H1 (cell line): ENCODE measurements around the gene CRADD. TPM values are rescaled to one million over a fixed set of nuclear protein-coding genes. Genes with fewer than 3 reads are reported as not detected.

Experiments used
- CTCF ChIP-seq, 3 experiments: IDR thresholded peaks; 1 replicate in 2 of 3; 2 replicates in 1 of 3; pipeline versions ENCODE4 v1.5.1 to v1.6.1; 2011; ENCODE audit warnings: low read length in 3 of 3, mild to moderate bottlenecking in 3 of 3, inconsistent platforms in 2 of 3, low read depth in 1 of 3, moderate library complexity in 1 of 3; ENCODE audit not compliant: insufficient read depth in 1 of 3; ENCODE audit errors: control extremely low read depth in 1 of 3
- PHF8 ChIP-seq: fragments of 200-600 bp; sonication (generic); conservative IDR thresholded peaks from 2 replicates; pipeline ENCODE4 v1.7.1; 2012; ENCODE audit warnings: low read depth, mild to moderate bottlenecking, inconsistent platforms, low read length, moderate library complexity
- POU5F1 ChIP-seq: IDR thresholded peaks from 2 replicates; pipeline ENCODE4 v1.6.1; 2011; ENCODE audit warnings: low read depth, mild to moderate bottlenecking, low read length, moderate library complexity
- RBBP5 ChIP-seq: IDR thresholded peaks from 2 replicates; pipeline ENCODE4 v1.7.1; 2012; ENCODE audit warnings: low read depth, mild to moderate bottlenecking, inconsistent platforms, low read length, moderate library complexity, borderline replicate concordance
- RNF2 ChIP-seq: fragments of 200-900, 300-1000 bp; sonication (generic); IDR thresholded peaks from 2 replicates; pipeline ENCODE4 v1.7.1; 2016; ENCODE audit warnings: borderline replicate concordance, low read depth, mild to moderate bottlenecking, antibody characterized with exemption, low read length; ENCODE audit not compliant: poor library complexity, severe bottlenecking; ENCODE audit errors: missing control alignments
- SUZ12 ChIP-seq: fragments of 200-600 bp; sonication (generic); IDR thresholded peaks from 2 replicates; pipeline ENCODE4 v1.6.1; 2012; ENCODE audit warnings: mild to moderate bottlenecking, inconsistent platforms, low read length, moderate library complexity, mixed read lengths
- TAF1 ChIP-seq: IDR thresholded peaks from 2 replicates; pipeline ENCODE4 v1.6.1; 2011; ENCODE audit warnings: mild to moderate bottlenecking, low read depth, low read length
- TAF7 ChIP-seq: optimal IDR thresholded peaks from 2 replicates; pipeline ENCODE3; 2011; ENCODE audit warnings: low read depth, mild to moderate bottlenecking, inconsistent platforms, low read length, moderate library complexity, borderline replicate concordance
- TEAD4 ChIP-seq: IDR thresholded peaks from 2 replicates; pipeline ENCODE4 v1.6.1; 2012; ENCODE audit warnings: low read depth, low read length, inconsistent platforms, mixed read lengths
- polyA plus RNA-seq, 7 experiments: library from polyadenylated mRNA; depleted of rRNA in 3 of 7; stranded (reverse) in 5 of 7; unstranded in 2 of 7; fragments of >200 nt in 5 of 7; fragments of 200-250 nt in 2 of 7; gene quantifications; 1 replicate in 5 of 7; 2 replicates in 1 of 7; 4 replicates in 1 of 7; pipeline versions ENCODE4 v1.2.1 to v1.2.3, GENCODE V29; 2011 to 2013; ENCODE audit warnings: missing spikeins in 2 of 7, mixed read lengths in 2 of 7
- total RNA-seq: library from RNA; stranded (reverse); fragmentation: NEBNext Ultra II Directional; extraction: Animal tissue kit (Norgen Biotek cat#: 25700); gene quantifications from 2 replicates; pipeline ENCODE4 v1.2.1, GENCODE V29; 2021

The CRADD gene
- total and polyA plus RNA-seq, 2 of the 8 experiments (the other 6 are each of a cell fraction or from before 2014, with no cell fraction given) = 8.1 to 15.4 TPM

GRCh38 chr12:93892423-93893268 lies 215.5 kb downstream of the CRADD start (continued):
- TF ChIP-seq CTCF (IDR thresholded peaks at IDR 0.05; ENCODE audit: control extremely low read depth in 1 of 3, insufficient read depth in 1 of 3, low read depth in 1 of 3, low read length in 3 of 3) (no peak), TEAD4 (no peak), RBBP5 (no peak), POU5F1 (no peak), SUZ12 (no peak), RNF2 (no peak), TAF7 (no peak), TAF1 (no peak), PHF8 (no peak)
